ENCODE measurements around the gene KCNG4.

The KCNG4 gene

DNA sequence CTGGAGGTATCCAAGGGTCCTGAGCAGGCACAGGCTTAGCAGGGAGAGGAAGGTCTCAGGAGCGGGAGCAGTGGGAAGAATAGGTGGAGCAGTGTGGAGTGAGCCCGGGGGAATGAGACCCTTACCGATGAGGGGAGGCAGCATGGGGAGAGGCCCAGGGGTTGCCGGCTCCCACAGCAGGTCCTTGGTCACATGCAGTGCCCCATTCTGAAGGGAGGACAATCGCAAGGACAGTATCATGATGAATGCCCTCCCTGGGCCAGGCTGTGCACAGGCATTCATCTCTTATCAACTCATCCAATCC, 56.3 kb downstream of the KCNG4 start:
- no peak for DNase-seq (ENCODE audit: low read depth in 2 of 2)

DNA sequence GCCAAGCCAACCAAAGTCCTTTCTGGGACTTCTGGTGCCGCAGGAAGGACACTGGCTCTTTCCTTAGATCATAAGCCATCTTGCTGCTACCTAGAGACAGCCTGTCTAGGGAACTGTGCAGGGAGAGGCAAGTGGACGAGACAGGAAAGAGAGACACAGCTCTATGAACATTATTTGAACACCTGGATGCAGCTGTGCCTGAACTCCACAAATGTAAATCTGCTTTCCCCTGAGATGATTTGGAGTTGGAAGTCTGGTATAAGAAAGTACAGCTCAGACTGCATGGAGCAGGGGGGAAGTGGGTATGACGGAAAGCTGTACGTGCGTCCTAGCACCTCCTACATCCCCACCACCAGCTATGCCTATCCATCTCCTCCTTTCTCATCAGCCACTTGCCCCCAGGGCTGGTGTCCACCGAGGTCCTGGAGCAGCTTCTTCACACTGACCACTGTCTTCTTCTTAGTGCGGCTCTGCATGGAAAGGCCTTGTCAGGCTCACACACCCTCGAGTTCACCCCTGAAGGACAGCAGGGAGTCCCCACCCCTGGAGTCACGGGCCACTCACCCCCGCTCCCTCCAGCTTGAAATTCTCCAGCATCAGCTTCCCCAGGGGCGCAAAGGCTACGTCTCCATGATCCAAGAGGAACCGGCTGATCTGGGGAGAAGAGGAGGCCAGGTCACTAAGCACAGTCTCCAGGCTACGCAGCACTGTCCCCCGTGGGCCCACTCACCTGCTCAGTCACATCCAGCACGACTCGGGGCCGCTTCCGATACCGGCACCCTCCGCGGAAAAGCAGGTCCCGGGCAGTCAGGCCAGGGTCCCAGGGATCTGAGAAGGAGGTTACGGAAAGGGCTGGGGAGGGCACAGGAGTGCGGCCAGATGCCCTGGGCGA, 56.9 kb downstream of the KCNG4 start:
- DNase-seq (ENCODE audit: low read depth in 2 of 2): no peak

DNA sequence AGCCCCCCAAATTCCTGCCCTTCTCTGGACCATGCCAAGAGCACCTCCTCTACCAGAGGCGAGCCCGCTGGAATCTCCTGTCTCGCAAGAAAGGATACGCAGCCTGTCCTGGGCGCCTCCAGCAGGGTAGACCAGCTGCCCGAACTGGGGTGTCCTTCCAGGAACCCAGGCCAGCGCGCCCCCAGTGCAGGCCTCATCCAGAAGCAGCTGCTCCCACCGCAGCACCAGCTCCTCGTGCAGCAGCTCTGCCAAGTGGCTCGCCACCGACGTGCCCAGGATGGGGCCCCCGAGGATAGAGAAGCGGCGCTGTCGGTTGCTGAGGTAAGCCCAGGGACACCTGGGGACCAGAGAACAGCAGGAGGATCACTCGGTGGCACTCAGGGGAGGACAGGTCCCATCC, 57.7 kb downstream of the KCNG4 start:
- no peak for DNase-seq (ENCODE audit: low read depth in 2 of 2)

GRCh38 chr16:84181144-84181915, 58.5 kb downstream of the KCNG4 start:
- no peak for DNase-seq (ENCODE audit: low read depth in 2 of 2)

DNA sequence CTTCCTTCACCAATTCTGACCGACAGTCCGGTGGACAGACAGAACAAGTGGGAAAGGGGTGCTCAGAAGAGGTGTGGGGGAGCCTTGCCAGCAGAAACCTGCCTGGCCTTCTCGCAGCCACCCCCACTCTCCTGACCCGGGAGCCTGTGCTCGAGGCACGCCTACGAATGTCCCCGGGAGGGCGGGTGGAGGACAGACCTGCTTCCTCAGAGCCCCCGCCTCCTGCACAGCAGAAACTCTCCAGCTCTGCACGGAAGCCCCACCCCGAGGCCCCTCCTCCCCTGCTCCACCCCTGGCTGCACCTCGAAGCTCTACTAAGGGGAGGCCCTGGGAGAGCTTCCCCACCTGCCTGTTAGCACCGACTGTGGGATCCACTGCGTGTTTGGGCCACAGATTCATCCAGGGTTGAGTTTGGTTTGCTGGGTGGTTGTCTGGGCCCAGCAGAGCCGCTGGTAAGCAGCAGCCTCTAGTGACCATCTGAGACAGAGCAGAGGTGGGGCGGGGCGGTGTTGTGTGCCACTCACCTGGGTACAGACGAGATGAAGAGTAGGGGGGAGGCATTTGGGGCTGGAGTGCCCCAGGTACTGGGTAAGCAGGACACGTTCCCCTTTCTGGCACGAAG, 59.2 kb downstream of the KCNG4 start:
- DNase-seq (ENCODE audit: low read depth in 2 of 2): no peak

- DNase-seq (ENCODE audit: low read depth in 2 of 2): no peak
Measured at GRCh38 chr16:84179612-84180320, 60.0 kb downstream of the KCNG4 start.

GRCh38 chr16:84178892-84179611, 60.8 kb downstream of the KCNG4 start:
- no peak for DNase-seq (ENCODE audit: low read depth in 2 of 2)

DNA sequence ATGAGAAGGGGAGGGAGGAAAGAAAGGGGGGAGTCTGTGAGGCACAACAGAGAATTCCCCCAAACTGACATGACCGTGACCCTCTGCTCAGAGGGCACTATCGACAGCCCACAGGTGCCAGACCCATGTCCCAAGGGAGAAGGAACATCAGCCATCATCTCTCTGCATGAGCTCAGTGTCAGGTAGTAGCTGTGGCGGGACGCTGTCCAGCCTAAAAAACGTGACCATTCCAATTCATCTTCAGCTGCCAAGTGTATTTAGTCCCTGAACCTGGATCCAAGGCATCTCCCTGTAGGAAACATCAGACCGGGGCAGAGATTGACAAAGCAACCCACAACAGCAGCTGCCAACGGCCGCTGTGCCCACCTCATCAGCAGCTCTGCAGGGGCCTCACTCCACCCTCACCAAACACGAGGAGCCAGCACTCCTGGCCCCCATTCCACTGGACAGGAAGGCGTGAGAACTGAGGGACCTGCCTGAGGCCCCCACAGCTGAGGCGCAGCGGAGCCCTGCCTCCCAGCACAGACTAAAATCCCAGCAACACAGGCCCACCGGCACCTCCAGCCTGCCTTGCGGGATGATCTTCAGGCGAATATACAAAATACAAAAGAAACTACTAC, 61.6 kb downstream of the KCNG4 start:
- no peak for DNase-seq (ENCODE audit: low read depth in 2 of 2)

DNA sequence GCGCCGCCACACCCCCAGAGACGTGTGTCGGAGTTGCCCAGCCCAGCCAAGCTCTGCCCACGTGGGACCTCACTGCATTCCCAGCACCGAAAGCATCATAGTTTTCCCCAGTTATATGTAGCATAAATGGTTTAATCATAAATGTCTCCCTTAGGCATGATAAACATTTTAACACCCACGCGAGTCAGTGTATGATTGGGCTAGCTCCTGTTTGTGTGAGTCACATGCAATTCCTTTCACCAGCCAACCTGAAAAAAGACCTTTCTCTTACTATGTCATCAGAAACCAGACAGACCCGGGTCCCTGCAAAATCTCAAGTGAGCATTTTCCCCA, 62.1 kb downstream of the KCNG4 start:
- DNase-seq (ENCODE audit: low read depth in 2 of 2): peak; percentile 21 to 33

GRCh38 chr16:84176192-84177053, 63.4 kb downstream of the KCNG4 start:
- DNase-seq (ENCODE audit: low read depth in 2 of 2): no peak

GRCh38 chr16:84175350-84176081, 64.3 kb downstream of the KCNG4 start:
- no peak for DNase-seq (ENCODE audit: low read depth in 2 of 2)

DNA sequence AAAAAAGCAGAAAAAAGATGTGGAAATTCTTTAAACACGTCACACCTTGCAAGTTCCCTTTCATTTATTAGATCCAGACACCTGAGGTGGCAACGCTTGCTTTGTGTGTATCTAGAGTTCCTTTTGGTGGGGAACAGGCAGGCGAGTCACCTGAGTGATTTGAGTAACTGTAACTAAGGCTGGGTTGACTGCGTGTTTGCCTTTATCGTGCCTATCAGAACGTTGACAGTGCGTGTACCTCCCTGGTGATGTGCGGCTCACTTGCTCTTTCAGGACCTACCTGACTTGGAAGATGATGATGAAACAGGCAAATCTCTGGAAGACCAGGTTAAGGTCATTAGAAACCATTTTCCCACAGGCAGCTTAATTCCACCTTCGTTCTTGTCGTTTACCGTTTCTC, 65.4 kb downstream of the KCNG4 start:
- DNase-seq (ENCODE audit: low read depth in 2 of 2): no peak

GRCh38 chr16:84169765-84170310, 70.0 kb downstream of the KCNG4 start:
- DNase-seq (ENCODE audit: low read depth in 2 of 2): no peak
